ENCODE measurements around the gene MTURN.

MTURN gene

GRCh38 chr7:30144657-30145306 is 10.0 kb downstream of the MTURN start:
- H3K4me3 ChIP-seq (ENCODE audit: low read depth, low read length): no peak overlapping the region
- TF ChIP-seq, protein P1, sequence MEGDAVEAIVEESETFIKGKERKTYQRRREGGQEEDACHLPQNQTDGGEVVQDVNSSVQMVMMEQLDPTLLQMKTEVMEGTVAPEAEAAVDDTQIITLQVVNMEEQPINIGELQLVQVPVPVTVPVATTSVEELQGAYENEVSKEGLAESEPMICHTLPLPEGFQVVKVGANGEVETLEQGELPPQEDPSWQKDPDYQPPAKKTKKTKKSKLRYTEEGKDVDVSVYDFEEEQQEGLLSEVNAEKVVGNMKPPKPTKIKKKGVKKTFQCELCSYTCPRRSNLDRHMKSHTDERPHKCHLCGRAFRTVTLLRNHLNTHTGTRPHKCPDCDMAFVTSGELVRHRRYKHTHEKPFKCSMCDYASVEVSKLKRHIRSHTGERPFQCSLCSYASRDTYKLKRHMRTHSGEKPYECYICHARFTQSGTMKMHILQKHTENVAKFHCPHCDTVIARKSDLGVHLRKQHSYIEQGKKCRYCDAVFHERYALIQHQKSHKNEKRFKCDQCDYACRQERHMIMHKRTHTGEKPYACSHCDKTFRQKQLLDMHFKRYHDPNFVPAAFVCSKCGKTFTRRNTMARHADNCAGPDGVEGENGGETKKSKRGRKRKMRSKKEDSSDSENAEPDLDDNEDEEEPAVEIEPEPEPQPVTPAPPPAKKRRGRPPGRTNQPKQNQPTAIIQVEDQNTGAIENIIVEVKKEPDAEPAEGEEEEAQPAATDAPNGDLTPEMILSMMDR (IDR thresholded peaks at IDR 0.05; ENCODE audit: borderline replicate concordance, insufficient read depth, low read depth, low read length): no peak

DNA sequence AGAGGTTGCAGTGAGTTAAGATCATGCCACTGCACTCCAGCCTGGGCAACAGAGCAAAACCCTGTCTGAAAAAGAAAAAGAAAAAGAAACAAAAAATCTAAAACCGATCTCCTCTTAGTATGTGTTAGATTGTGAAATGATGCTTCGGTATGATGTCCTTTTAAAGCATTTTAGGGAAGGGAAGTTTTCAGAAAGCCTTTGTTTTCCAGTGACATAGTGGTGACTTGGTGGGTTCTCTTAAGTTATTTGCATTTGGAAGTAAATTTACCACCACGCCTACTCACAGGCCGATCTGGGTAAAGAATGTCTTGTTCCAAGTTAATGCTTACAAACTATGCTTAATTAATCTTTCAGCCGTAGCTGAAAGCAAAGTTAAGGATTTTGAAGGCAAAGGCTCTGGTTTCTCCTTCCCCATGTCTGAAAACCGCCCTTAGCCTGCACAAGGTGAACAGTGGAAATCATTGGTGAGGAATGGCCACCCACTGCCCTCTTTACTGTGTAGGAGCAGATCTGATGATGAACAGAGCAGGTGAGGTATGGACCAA is 10.7 kb downstream of the MTURN start:
- TF ChIP-seq, protein P1 (IDR thresholded peaks at IDR 0.05; ENCODE audit: borderline replicate concordance, insufficient read depth, low read depth, low read length): no peak
- no peak overlapping the region for H3K4me3 ChIP-seq (ENCODE audit: low read depth, low read length)

GRCh38 chr7:30146127-30146612 is 11.4 kb downstream of the MTURN start:
- no peak overlapping the region for H3K4me3 ChIP-seq (ENCODE audit: low read depth, low read length)
- TF ChIP-seq, protein P1 (IDR thresholded peaks at IDR 0.05; ENCODE audit: borderline replicate concordance, insufficient read depth, low read depth, low read length): no peak

DNA sequence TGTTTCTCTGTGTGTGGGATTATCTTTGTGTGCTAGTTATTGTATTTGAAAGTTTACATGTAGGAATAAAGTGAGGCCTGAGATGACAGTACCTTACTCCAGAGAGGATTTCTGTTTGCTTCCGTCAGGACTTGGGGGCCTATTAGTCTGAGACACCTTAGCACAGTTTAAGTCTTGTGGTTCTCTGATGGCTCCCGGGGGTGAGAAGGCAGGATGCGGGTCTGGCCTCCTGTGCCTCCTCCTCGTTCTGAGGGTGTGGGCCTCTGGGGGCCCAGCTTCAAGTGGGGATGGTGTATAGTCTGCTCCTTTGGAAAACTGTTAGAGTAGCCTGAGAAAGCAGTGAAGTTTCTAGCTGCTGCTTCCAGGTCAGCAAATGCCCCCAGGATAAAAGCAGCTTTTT is 12.4 kb downstream of the MTURN start:
- no peak overlapping the region for H3K4me3 ChIP-seq (ENCODE audit: low read depth, low read length)
- TF ChIP-seq, protein P1 (IDR thresholded peaks at IDR 0.05; ENCODE audit: borderline replicate concordance, insufficient read depth, low read depth, low read length): no peak

GRCh38 chr7:30147785-30148184 is 13.0 kb downstream of the MTURN start:
- H3K4me3 ChIP-seq (ENCODE audit: low read depth, low read length): no peak overlapping the region
- TF ChIP-seq, protein P1 (IDR thresholded peaks at IDR 0.05; ENCODE audit: borderline replicate concordance, insufficient read depth, low read depth, low read length): no peak

DNA sequence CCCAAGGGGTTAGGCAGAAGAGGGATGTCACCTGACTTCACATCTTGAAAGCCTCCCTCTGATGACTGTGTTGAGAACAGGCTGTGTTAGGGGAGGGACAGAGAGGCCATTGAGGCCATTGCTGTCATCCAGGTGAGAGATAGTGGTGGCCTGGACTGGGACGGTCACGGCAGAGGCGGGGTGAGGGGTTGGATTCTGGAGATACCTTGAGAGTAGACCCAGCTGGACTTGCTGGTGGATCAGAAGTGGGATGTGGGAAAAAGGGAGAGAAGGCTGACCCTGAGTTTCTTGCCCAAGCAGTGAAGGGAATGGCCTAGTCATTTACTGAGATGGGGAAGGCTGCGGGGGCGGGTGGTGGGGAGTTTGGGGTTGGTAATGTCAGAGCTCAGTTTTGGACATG is 13.6 kb downstream of the MTURN start:
- no peak overlapping the region for H3K4me3 ChIP-seq (ENCODE audit: low read depth, low read length)
- TF ChIP-seq, protein P1 (IDR thresholded peaks at IDR 0.05; ENCODE audit: borderline replicate concordance, insufficient read depth, low read depth, low read length): no peak

DNA sequence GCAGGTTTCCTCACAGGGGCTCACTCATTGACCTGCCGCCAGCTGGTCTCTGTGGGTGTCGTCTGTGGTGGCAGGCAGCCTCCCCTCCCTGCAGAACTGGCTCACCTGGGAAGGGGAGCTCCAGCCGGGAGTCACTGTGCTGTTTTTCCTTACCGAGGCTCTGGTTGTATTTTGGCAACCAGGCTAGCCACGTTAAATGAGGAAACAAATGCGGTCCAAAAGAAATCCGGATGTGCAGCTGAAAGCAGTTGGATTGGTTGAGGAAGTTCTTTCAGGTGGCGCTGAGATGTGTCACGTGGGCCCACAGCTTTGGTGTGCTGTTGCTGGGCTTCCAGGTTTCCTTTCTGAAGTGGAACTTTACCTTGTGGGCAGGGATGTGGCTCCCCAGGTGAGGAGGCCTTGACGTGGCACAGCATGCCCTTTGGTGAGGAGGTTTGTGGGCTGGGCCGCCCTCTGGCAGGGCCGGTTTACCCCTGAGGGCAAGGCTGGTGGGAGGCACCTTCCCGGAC is 14.2 kb downstream of the MTURN start:
- no peak overlapping the region for H3K4me3 ChIP-seq (ENCODE audit: low read depth, low read length)
- TF ChIP-seq, protein P1 (IDR thresholded peaks at IDR 0.05; ENCODE audit: borderline replicate concordance, insufficient read depth, low read depth, low read length): no peak

Data from GM12875 (cell line).